ENCODE measurements around the gene MGAT3.
A peak's percentile ranks its signal among the peaks of the same experiment; 100 is the strongest.

The MGAT3 gene

DNA sequence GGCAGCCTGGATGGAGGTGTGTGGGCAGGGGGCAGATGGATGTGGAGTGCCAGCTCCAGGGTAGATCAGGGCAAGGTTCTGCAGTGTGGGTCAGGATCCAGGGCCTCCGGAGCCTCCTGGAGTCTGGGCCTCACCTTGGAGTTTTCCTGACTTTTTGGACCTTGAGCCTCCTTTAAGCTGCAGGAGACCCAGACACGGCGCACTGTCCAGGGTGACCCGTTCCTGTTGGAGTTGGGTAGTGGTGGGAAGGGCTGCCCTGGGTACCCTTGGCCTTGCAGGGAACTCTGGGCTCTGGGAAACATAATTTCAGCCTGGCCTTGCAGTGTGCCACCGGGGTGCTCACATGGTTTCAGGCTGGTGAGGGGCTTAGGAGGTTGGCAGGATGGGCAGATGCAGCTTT, 17.0 kb downstream of the MGAT3 start:
- DNase-seq: no peak

- DNase-seq: no peak
Measured at GRCh38 chr22:39474351-39475111, 17.7 kb downstream of the MGAT3 start.

DNA sequence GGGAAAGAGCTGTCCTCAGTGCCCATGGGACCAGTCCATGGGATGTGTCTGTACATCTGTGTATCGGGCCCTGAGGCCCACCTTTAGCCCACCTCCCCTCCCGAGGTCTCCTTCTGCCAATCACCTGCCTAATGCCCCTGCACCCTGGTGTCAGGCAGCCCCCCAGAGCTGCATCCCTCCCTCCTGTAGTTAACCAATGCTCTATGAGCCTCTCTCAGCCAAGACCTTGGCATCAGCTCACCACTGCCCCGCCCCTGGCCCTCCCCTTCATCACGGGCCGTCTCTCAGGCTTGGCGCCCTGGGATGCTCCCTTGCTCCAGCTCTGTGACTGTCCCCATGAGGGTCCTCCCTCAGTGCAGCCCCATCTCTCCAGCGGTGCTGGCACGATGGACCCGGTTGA, 18.5 kb downstream of the MGAT3 start:
- DNase-seq: no peak

- DNase-seq: no peak
Measured at GRCh38 chr22:39475902-39476301, 19.1 kb downstream of the MGAT3 start.

GRCh38 chr22:39476664-39477063, 19.9 kb downstream of the MGAT3 start:
- no peak for DNase-seq

DNA sequence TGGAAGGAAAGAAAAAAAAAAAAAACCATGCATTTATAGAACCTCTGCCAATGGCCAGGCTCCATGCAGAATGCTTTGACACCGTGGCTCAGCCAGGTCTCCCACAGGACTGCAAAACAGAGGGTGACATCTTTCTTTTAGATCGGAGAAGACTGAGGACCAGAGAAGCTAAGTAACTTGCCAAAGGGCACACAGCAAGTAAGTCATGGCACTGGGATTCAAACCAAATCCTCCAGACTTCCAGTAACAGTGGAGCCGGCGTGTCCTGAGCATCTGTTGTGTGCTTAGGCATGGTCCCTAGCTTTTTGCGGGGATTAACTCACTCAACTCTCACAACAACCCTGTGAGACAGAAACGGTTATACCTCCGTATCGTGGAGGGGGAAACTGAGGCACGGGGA, 20.7 kb downstream of the MGAT3 start:
- no peak for DNase-seq

- DNase-seq: no peak
Measured at GRCh38 chr22:39478441-39478850, 21.6 kb downstream of the MGAT3 start.

DNA sequence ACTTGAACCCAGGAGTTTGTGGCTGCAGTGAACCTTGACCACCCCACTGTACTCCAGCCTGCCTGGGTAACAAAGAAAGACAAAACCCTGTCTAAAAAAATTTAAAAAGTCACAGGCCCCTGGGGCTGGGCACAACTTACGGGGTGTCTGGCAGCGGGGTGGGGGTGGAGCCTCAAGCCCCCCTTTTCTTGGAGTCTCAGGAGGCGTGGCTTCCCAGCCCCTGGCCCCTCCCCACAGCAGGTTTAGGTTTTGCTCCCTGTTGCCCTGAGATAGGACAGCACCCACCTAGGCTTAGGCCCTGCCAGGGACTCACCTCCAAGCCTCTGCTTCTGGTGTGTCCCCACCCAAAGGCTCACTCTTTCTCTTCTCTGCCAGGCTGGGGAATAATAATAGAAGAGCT, 22.4 kb downstream of the MGAT3 start:
- DNase-seq: no peak

GRCh38 chr22:39480557-39480956, 23.7 kb downstream of the MGAT3 start:
- no peak for DNase-seq

DNA sequence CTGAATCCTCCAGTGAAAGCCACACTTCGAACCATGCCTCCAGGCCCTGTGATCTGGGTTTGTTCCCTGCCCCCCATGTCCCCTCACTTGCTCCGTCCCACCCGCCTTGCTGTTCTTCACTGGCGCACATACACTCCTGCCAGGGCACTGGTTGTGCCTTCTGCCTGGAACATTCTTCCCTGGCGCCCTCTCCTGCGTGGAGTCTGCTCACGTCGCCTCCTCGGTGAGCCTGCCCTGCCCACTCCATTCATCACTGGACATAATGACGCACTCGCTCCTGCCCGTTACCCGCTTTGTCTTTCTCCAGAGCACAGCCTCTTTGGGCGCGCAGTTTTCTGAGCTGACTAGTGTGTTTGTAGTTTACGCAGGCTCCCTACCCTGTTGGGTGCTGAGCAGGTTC, 24.2 kb downstream of the MGAT3 start:
- no peak for DNase-seq

DNA sequence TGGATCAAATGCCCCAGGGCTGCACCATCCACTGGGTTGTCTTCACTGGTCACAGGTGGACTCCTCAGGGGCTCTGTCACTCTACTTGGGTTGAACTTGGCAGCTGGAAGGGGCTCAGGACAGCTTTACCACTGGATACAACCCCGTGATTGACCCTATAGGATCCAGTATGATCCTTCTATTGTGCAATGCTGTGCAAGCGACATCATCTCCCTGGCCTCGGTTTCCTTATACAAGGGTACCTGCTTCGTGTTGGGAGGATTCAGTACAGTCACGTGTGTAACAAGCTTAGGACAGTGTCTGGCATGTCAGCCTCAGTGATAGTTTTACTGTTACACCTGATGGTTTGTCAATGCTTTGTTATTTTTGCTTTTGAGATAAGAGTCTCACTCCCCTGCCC, 24.8 kb downstream of the MGAT3 start:
- no peak for DNase-seq

GRCh38 chr22:39482768-39483167, 26.0 kb downstream of the MGAT3 start:
- no peak for DNase-seq

GRCh38 chr22:39486951-39487825, 30.4 kb downstream of the MGAT3 start:
- no peak for DNase-seq

DNA sequence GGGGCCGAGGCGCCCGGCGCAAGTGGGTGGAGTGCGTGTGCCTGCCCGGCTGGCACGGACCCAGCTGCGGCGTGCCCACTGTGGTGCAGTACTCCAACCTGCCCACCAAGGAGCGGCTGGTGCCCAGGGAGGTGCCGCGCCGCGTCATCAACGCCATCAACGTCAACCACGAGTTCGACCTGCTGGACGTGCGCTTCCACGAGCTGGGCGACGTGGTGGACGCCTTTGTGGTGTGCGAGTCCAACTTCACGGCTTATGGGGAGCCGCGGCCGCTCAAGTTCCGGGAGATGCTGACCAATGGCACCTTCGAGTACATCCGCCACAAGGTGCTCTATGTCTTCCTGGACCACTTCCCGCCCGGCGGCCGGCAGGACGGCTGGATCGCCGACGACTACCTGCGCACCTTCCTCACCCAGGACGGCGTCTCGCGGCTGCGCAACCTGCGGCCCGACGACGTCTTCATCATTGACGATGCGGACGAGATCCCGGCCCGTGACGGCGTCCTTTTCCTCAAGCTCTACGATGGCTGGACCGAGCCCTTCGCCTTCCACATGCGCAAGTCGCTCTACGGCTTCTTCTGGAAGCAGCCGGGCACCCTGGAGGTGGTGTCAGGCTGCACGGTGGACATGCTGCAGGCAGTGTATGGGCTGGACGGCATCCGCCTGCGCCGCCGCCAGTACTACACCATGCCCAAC, 31.2 kb downstream of the MGAT3 start:
- DNase-seq: no peak

- no peak for DNase-seq
Measured at GRCh38 chr22:39488563-39489083, 31.8 kb downstream of the MGAT3 start.

- DNase-seq: no peak
Measured at GRCh38 chr22:39489094-39490068, 32.6 kb downstream of the MGAT3 start.

GRCh38 chr22:39490135-39490798, 33.5 kb downstream of the MGAT3 start:
- DNase-seq: peak; percentile 69 to 73

- DNase-seq: no peak
Measured at GRCh38 chr22:39490966-39491680, 34.3 kb downstream of the MGAT3 start.

DNA sequence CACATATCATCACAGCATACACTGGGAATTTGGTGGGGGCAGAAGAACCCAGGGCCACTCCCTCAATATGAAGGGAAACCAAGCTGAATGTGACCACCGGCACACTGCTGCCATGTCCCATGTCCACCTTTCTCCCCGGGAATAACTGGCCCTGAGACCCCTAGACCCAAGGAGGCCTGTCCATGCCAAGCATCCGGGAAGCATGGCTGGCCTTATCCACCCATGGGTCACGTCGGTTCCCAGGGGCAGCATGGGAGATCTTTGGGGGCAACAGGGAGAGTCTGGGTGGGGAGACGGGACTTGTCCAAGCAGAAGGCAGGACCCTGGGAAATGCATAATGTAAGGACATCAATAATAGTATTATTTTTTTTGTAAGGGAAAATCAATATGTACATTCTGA, 34.9 kb downstream of the MGAT3 start:
- no peak for DNase-seq

DNA sequence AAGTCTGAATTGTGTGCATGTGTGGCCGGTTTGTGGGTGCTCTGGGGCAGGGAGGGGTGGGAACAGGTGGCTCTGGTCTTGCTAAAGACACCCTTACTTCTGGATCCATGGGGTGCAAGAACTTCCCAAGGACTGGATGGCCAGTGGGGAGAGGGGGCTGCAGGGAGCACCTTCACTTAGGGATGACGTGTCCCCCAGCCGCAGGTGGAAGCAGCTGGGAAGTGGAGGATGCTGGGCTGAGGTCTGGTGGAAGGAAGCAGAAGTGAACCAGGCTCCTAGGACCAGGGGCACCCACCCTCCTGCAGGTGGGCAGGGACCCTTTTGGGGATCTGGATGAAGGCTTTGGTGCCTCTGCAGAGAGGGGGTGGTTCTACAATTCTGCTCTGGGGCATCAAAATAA, 35.4 kb downstream of the MGAT3 start:
- DNase-seq: no peak

GRCh38 chr22:39493759-39494158, 36.9 kb downstream of the MGAT3 start:
- DNase-seq: no peak
